Posterior cingulate gyrus (tissue), 11 donors: ENCODE data around the gene UTP11.
A peak's percentile ranks its signal among the peaks of the same experiment; 100 is the strongest.

Source experiments
- DNase-seq, 10 donors: peaks; one replicate each; pipeline versions ENCODE4 v3.0.0 to v3.0.0-alpha.2; 2020 to 2021; ENCODE audit warnings: mixed read lengths in 3 of 10
- intact Hi-C: fragments of 100-400 bp; cut with DNase I; formaldehyde crosslinking; loops from one replicate; pipeline ENCODE4 v1.15.1; 2023

The UTP11 gene

DNA sequence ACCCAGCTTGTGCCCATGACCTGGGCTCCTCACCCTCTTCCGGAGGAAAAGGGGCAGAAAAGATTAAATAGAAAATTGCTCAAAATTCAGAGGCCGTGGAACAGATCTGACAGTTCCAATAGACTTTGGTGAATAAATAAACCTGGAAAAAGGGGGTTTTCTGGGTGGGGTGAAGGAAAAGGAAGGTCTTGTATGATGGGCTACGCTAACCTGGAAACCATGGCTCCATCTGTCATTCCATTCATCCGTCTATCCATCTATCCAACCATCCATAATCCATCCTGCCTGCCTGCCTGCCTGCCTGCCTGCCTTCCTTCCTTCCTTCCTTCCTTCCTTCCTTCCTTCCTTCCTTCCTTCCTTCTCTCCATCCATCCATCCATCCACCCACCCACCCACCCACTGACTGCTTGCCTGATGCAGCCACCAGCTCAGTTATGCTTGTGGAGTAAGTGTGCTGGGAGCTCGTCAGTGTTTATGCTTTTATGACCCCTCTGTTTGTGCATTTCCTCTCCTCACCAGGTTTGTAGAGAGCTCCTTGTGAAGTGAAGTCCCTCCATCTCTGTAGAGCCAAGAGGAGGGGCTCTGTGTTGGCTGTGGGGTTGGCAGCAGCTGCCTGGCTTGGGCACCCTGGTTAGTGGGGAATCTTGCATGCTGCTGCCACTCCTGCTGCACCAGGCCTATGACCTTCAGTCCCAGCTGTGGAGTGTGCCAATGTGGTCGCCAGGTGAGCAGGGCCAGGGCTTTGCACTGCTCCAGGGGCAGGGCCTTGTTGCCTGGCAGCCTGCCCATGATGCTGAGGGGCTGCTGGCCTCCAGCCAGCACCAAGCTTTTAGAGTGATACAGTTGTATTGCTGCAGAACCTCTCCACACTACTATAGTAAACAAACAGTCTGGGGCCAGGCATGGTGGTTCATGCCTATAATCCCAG, 50.1 kb downstream of the UTP11 start:
- DNase-seq: peak in 1 of 10 donors; percentile 81
- intact Hi-C loops: no loop called here

DNA sequence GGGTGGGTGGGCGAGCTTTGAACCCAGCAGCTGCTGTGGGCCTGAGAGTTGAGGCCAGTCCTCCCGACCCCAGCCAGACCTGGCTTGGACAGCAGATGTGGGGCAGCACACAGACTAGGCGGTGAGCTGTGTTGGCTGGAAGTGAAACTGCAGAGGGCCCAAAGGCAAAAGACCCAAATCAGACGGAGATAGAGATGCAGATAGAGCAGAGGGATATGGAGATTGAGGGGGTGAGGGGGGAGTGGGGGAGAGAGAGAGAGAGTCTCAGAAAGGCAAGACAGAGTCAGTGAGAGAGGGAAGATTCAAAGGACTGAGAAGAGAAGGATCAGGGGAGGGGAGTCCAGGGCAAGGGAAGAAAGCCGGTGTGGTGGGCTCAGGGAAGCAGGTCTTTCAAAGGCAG, 51.1 kb downstream of the UTP11 start:
- peak in 1 of 10 donors; percentile 66 for DNase-seq
- intact Hi-C loops: no loop called here

DNA sequence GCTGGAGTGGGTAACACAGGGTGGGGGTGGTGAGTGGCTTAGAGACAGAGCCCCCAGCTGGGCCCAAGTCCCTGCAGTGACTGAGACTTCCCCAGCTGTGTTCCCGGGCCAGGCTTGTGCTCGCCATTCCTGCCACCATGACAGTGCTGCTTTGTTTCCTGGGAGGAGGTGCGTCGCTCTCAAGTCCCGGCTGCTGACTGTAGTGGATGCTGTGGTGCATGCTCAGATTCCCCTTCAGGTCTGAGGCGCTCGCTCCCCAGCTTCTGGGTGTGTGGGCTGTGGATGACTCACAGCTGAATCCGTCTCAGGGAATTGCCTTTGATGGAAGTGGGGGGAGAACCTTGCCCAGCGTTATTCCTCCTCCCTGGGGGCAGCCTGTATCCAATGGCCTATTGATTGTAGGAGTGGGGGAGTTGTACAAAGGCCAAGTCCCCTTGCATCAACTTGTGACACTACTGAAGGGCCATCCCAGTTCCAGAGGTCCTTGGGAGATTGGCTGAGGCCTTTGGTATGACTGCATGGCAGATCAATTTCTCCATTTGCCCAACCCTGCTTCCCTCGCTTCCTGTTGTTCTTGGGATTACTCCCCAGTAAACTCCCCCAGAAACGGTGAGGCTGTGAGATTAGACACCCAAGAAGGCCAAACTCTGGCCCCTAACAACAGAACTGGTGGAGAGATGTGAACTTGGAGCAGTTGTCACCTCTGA, 51.8 kb downstream of the UTP11 start:
- intact Hi-C loops: no loop called here
- peak in 9 of 10 donors; percentile 23 to 93 (median 60) for DNase-seq

DNA sequence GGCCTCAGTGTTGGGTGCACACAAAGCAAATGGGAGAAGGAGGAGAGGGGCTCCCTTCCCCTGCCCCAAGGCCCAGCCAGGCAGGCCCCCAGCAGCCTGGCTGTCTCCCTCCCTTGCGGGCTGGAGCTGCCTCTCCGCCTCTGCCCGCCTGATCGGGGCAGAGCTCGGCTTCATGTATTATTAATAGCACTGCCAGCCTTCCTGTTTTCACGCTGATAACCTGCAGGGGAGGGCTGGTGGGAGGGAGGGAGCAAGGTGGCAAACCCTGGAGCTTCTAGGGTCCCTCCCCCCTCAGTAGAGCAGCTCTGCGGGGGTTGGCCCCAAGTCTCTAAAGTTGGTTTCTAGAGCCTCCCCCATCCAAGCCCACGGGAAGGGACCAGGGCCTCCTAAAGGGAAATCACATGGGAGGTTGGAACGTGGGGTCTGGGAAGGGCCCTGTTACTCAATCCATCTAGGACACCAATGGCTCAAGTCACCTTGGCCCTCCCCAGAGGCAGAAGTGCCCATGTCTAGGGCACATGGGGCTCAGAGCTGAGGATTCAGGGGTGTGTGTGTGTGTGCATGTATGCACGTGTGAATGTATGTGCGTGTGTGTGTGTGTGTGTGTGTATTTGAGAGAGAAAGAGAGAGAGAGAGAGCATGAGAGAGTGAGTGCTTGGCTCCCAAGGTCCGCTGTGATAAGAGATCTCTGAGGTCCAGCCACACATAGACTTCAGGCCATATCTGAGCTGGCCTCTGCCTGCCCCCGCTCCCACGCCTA, 55.9 kb downstream of the UTP11 start:
- intact Hi-C loops: no loop called here
- no peak for DNase-seq

DNA sequence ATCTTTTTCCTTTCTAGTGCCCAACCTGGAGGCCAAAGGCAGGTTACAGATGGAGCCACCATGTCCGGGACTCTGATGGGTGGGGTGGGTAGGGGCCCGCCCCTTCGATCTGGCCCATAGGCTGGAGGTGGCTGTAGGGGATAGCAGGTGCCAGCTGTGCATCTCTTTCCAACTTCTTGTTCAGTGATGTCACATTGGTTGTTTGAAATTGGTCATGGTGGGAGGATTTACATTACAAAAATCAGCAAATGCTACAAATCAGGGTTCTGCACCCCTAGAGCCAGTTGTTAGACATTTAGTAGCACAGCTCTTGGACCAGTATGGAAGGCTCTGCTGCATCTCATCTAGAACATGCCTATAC, 56.4 kb downstream of the UTP11 start:
- intact Hi-C loops: no loop called here
- DNase-seq: no peak

DNA sequence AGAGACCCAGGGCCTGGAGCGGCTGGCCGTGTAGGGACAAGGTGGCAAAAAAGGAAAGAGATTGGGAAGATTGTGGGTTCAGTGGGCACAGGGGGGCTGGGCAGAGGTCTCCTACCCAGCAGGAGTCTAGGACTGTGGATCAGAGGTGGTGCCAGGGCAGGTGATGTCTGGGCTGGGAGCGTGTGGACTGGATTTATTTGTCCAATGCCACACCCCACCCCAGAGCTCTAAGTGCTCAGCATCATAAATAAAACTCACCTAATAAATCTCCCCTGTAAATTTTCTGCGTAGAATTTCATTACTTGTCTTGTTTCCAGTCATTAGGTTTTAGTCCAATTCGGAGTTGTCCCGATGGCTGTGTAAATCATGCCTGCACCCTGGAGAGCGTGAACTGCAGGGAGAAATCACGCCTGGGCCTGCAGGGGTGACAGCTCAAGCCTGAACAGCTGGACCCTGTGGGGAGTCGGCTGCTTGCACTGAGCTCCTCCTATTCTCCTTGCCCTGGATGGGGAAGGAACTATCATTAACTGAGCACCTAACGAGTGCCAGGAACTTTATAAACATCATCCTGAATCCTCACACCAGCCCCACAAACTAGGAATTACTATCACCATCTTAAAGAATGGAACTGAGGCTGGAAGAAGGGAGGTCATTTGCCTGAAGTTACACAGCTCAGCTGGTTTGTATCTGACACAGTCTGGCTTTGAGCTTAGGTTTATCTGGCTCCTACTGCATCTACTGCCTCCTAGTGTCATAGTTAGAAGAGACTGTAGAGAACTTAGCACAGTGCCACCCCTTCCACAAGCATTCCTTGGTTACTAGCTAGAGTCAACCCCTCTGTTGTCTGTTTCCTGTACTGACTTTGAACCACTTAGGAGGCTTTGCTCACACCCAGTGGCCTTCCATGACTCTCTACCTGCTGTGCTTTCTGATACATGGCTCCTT, 59.0 kb downstream of the UTP11 start:
- DNase-seq: no peak

DNA sequence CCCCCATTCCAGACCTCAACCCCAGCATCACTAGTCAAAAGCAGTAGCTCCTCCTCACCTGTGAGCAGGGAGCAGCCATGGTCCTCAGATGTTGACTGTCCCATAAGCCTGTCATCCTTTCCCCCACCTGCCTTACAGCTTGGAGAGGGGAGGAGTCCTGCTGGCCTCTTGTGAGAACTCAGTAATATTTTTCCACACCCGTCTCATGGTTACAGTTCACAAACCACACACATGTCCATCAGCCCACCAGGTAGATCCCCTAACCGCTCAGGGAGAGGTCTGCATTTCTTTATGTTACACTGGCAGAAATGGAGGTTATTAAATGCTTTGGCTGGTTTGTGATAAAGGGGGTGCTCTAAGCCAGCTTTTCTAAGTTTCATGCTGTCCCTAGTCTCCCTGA, 60.3 kb downstream of the UTP11 start:
- intact Hi-C loops: no loop called here

More for the DNA sequence above, 59.0 kb downstream of the UTP11 start:
- intact Hi-C loops: no loop called here

DNA sequence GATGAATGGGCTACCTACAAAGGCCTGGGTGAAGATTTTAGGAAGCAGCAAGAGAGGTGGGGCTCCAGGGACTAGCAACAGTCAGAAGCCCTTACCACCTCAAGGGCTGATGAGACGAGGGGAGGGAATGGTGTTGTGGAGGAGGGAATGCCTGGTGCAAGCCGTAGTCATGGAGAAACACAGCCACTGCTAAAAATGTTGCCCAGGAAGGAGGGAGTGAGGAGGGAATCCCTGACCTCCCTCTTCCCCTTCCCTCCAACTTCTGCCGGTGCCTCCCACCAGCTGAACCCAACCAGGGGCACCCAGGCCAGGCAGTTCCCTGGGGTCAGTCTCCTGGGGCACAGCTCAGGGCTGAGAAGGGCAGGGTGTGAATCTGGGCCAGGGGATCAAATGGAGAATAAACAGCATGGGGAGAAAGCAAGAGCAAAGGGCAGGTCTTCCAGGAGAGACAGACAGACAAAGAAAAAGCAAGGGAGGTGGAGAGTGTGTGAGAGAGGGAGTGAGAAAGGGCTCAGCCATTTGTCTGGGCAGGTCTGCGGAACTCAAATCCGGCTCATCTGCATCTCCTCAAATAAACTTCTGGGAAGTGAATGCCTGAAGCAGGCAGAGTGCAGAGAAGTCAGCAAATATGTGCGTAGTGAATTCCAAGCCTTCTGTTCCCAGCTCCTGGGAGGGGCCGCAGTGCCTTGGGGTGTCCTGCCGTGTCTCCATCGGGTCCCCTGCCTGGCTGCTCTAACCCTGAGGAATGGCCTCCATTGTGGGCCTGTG, 61.2 kb downstream of the UTP11 start:
- intact Hi-C loops: no loop called here
- DNase-seq: no peak

More for the DNA sequence above, 60.3 kb downstream of the UTP11 start:
- no peak for DNase-seq

DNA sequence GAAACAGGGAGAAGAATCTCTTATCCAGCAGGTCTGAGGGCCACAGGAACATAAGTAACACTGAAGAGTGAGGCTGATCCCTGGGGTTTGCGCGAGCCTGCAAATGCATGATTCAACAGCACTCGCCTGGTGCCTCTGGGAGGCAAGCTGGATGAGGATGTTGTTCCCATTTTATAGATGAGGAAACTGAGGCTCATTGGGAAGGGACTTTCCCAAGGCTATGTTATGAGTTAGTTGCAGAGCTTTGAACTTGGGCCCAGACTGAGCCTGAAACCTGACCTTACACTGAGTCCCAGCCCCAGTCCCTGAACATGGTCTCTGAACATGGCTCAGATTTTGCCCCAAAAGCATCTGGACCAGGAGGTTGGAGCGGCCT, 61.8 kb downstream of the UTP11 start:
- DNase-seq: no peak

More for the DNA sequence above, 61.8 kb downstream of the UTP11 start:
- intact Hi-C loops: no loop called here
